Upper lobe of left lung (tissue), 6 donors: Measurements from ENCODE around the gene SPATA12. TPM values are rescaled to one million over a fixed set of nuclear protein-coding genes. Genes with fewer than 3 reads are reported as not detected.

Source experiments
- ATAC-seq, 2 donors: fragments of 200-7000 bp; cut with Tn5 transposase; one replicate each; pipeline ENCODE4 v1.9.1; 2022; ENCODE audit warnings: mild to moderate bottlenecking in 2 of 2, moderate library complexity in 2 of 2; ENCODE audit not compliant: low FRiP score in 2 of 2
- DNase-seq, 2 donors: peaks; one replicate each; pipeline ENCODE4 v3.0.0-alpha.2; 2019 to 2020
- H3K27ac ChIP-seq, 4 donors: fragments of 200-600 bp; sonication (generic); one replicate each; pipeline ENCODE4 v1.5.1; 2016 to 2019
- H3K27me3 ChIP-seq, 4 donors: fragments of 200-600 bp; sonication (generic); one replicate each; pipeline ENCODE4 v1.5.1; 2017 to 2019
- H3K36me3 ChIP-seq, 4 donors: fragments of 200-600 bp; sonication (generic); one replicate each; pipeline ENCODE4 v1.5.1; 2016 to 2019
- H3K4me1 ChIP-seq, 4 donors: fragments of 200-600 bp; sonication (generic); one replicate each; pipeline ENCODE4 v1.5.1; 2018 to 2019
- H3K4me3 ChIP-seq, 4 donors: fragments of 200-600 bp; sonication (generic); one replicate each; pipeline ENCODE4 v1.5.1; 2017 to 2019; ENCODE audit warnings: mild to moderate bottlenecking in 2 of 4, moderate library complexity in 1 of 4
- H3K9me3 ChIP-seq, 4 donors: fragments of 200-600 bp; sonication (generic); one replicate each; pipeline ENCODE4 v1.5.1; 2018 to 2019
- CTCF ChIP-seq, 6 experiments: fragments of 450-650 bp in 4 of 6; fragments of 200-600 bp in 2 of 6; sonication (generic) in 2 of 6; IDR thresholded peaks; one replicate each; pipeline ENCODE4 v1.5.1; 2016 to 2019; ENCODE audit warnings: antibody characterized with exemption in 6 of 6
- EP300 ChIP-seq, 4 donors: sonication (generic); formaldehyde crosslinking; IDR thresholded peaks; one replicate each; pipeline ENCODE4 v1.5.1; 2017; ENCODE audit warnings: antibody characterized with exemption in 4 of 4, control low read depth in 2 of 4
- POLR2A ChIP-seq, 4 donors: fragments of 450-650 bp; IDR thresholded peaks; one replicate each; pipeline ENCODE4 v1.5.1; 2016 to 2017; ENCODE audit warnings: antibody characterized with exemption in 4 of 4, mild to moderate bottlenecking in 2 of 4
- POLR2AphosphoS5 ChIP-seq, 2 donors: sonication (generic); formaldehyde crosslinking; IDR thresholded peaks; one replicate each; pipeline ENCODE4 v1.5.1; 2017; ENCODE audit warnings: antibody characterized with exemption in 2 of 2
- WGBS, 2 donors: methylation state at CpG; one replicate each; pipeline ENCODE4 v1.1.5; 2017 to 2018; 5-methylcytosine and 5-hydroxymethylcytosine counted together
- total RNA-seq, 6 donors: library from RNA; depleted of rRNA in 4 of 6; stranded (reverse); fragments of >200 nt in 4 of 6; gene quantifications; one replicate each; pipeline versions ENCODE4 v1.1.0 to v1.2.1, GENCODE V29; 2016 to 2021
- donor health status: DM: no; HTN: no; CAD: no; lungs with moderate emphysema.
- donor health status: DM: no; HTN: yes; CAD: no; lungs with severe emphysema.

The SPATA12 gene
- total RNA-seq, 6 donors from 2014 or later = 0.27 to 1.0 (median 0.36) TPM; not detected in 2

DNA sequence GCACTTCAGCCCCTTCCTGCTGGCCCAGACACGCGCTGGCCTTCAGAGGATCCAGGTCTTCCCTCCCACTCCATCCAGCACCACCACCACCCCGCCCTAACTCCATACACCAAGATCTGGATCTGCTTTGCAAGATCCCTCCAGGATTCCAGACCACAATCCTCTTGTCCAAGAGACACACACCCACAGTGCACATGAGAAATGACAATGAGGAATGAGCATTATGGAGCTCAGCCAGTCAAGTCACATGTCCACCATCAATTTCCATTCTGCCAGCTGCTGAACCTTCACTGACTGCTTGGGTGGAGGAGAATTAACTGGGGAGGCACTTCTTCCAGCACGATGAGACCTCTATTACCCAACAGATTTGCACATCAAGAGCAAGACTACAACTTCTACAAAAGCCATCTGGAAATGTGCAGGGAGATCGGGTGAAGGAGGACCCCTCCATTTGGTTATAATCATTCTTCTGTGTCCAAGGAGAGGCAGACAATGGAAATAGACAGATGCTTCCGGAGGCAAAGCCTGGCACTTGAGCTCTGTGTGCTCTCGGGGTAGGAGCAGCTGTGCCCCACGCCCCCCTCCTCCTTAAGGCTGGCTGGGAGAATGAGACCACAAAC is 12.3 kb upstream of the SPATA12 start:
- Histone ChIP-seq H3K27ac (no peak overlapping the region), H3K27me3 (no peaks in the 10 kb centered on the region), H3K4me3 (no peak overlapping the region), H3K36me3 (no peaks in the 10 kb centered on the region), H3K9me3 (no peaks in the 10 kb centered on the region), H3K4me1 (no peaks in the 10 kb centered on the region)
- WGBS, 2 donors = 55 to 65% methylated on average over 8 of the region's 8 CpGs
- TF ChIP-seq CTCF (IDR thresholded peaks at IDR 0.05) = no peak
- TF ChIP-seq POLR2AphosphoS5 (IDR thresholded peaks at IDR 0.05) = no peak
- TF ChIP-seq EP300 (IDR thresholded peaks at IDR 0.05) = no peak
- no peak for TF ChIP-seq POLR2A (IDR thresholded peaks at IDR 0.05)
- no peak for DNase-seq
- ATAC-seq = peak in 1 of 2 donors; percentile 92

DNA sequence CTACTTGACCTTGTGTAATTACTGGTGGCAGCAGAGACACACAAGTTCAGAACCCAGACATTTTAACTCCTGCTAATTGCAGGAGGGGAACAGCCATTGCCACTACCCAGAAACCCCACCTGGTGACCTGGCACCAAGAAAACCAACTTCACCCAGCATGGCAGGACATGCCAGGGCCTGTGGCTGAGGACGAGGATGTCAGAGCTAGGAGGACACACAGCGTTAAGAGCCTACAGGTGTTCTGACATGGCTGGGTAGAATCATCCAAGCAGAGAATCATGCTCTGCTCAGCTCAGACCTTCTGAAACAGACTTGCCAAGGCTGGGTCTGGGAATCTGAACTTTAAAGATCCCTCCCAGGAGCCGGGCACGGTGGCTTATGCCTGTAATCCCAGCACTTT is 11.7 kb upstream of the SPATA12 start:
- H3K27me3 ChIP-seq = no peaks in the 10 kb centered on the region
- H3K4me1 ChIP-seq = no peaks in the 10 kb centered on the region
- H3K36me3 ChIP-seq = no peaks in the 10 kb centered on the region
- no peak overlapping the region for H3K27ac ChIP-seq
- no peak for DNase-seq
- no peak overlapping the region for H3K4me3 ChIP-seq
- H3K9me3 ChIP-seq = no peaks in the 10 kb centered on the region
- TF ChIP-seq POLR2A (IDR thresholded peaks at IDR 0.05) (no peak), POLR2AphosphoS5 (IDR thresholded peaks at IDR 0.05) (no peak), EP300 (IDR thresholded peaks at IDR 0.05) (no peak), CTCF (IDR thresholded peaks at IDR 0.05) (no peak)
- ATAC-seq = no peak
- WGBS, 2 donors = 64 to 88% methylated on average over 3 to 4 of the region's 4 CpGs

DNA sequence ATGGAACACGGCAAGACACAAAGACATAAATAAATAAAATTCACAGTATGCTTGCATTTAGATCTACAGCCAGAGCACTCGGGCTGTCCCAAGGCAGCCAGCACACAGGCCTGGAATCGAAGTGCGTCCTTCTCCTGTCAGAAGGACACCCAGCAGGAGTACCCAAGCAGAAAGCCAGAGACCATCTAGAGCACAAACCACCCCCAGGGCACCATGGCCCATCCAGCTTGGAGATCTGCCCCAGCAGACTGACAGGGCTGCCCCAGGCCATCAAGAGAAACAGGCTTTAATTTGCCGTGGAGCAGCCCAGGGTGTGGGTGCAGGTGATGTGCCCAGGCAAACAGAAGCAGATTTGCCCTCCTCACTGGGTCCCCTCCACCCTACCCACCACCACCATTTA is 7.8 kb upstream of the SPATA12 start:
- no peak overlapping the region for H3K27ac ChIP-seq
- H3K27me3 ChIP-seq = no peaks in the 10 kb centered on the region
- no peak overlapping the region for H3K4me3 ChIP-seq
- H3K4me1 ChIP-seq = no peaks in the 10 kb centered on the region
- no peaks in the 10 kb centered on the region for H3K9me3 ChIP-seq
- DNase-seq = no peak
- no peaks in the 10 kb centered on the region for H3K36me3 ChIP-seq
- WGBS, 2 donors = 87 to 91% methylated on average over 5 of the region's 5 CpGs
- ATAC-seq = no peak
- no peak for TF ChIP-seq CTCF (IDR thresholded peaks at IDR 0.05)

- H3K9me3 ChIP-seq = no peaks in the 10 kb centered on the region
- no peak overlapping the region for H3K4me3 ChIP-seq
- H3K4me1 ChIP-seq = no peaks in the 10 kb centered on the region
- DNase-seq (no peak), ATAC-seq (no peak)
- TF ChIP-seq CTCF (IDR thresholded peaks at IDR 0.05) (no peak), EP300 (IDR thresholded peaks at IDR 0.05) (no peak), POLR2AphosphoS5 (IDR thresholded peaks at IDR 0.05) (no peak), POLR2A (IDR thresholded peaks at IDR 0.05) (no peak)
- no peaks in the 10 kb centered on the region for H3K27me3 ChIP-seq
- no peak overlapping the region for H3K27ac ChIP-seq
- no peaks in the 10 kb centered on the region for H3K36me3 ChIP-seq
- WGBS, 2 donors = 91 to 92% methylated on average over 6 of the region's 6 CpGs
These were observed 7.3 kb upstream of the SPATA12 start for GRCh38 chr3:57053122-57053521.

- Histone ChIP-seq H3K27me3 (no peaks in the 10 kb centered on the region), H3K4me1 (peaks cover 0 to 13% (median 4%) of the 10 kb centered on the region in 4 donors), H3K9me3 (no peaks in the 10 kb centered on the region), H3K36me3 (no peaks in the 10 kb centered on the region), H3K4me3 (no peak overlapping the region), H3K27ac (no peak overlapping the region)
- DNase-seq = no peak
- TF ChIP-seq EP300 (IDR thresholded peaks at IDR 0.05) = no peak
- no peak for TF ChIP-seq CTCF (IDR thresholded peaks at IDR 0.05)
- no peak for TF ChIP-seq POLR2A (IDR thresholded peaks at IDR 0.05)
- TF ChIP-seq POLR2AphosphoS5 (IDR thresholded peaks at IDR 0.05) = no peak
- no peak for ATAC-seq
- 63 to 68% methylated on average over 6 of the region's 6 CpGs for WGBS, 2 donors
These were observed 3.1 kb upstream of the SPATA12 start for GRCh38 chr3:57057351-57057750.
